HG03196 (cell line): ENCODE data around the gene DNAH11.
"Not testable (repeated sequence)": the region's sequence is repeated elsewhere in the genome, so short reads cannot be mapped to it uniquely, and the experiment has no call there.

Source experiments
- ATAC-seq: cut with Tn5 transposase; IDR thresholded peaks from one replicate; pipeline ENCODE4 v1.9.1; 2021; ENCODE audit not compliant: unreplicated experiment

Gene DNAH11

DNA sequence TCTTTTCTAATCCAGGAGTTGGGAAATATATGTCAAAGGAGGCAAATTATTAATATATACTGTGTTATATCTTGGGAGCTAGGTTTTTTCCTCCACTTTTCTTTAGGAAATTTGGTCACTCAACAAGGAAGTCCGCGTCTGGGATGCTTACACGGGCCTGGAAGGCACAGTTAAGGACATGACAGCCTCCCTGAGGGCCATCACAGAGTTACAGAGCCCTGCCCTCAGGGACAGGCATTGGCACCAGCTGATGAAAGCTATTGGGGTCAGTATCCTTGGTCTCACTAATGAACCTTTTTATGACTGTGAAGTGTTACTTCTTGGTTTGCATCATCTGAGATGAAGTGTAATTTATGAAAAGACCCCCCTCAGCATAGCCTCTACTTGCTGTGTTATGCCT lies 74.7 kb downstream of the DNAH11 start:
- ATAC-seq, result no peak

DNA sequence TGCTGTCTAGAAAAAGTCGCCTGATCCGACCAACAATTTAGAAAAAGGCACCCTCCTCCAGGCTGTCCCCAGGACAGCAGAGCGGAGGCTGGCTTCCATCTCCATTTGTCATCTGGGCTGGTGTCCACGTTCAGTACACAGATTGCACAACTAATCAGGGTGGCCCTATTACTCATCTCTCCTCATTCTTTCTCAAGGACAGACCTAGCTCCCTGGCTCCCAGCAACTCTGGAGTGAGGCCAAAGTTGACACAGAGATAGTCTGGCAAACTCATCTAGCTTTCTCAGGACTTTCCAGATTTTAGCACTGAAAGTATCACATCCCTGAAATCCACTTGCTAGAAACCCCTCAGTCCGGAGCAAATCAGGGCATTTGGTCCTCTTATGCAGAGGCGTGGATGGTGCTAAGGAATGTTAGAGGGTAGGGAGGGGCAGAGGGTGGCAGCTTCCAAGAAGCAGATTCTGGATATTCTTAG lies 75.1 kb downstream of the DNAH11 start:
- ATAC-seq, result no peak

DNA sequence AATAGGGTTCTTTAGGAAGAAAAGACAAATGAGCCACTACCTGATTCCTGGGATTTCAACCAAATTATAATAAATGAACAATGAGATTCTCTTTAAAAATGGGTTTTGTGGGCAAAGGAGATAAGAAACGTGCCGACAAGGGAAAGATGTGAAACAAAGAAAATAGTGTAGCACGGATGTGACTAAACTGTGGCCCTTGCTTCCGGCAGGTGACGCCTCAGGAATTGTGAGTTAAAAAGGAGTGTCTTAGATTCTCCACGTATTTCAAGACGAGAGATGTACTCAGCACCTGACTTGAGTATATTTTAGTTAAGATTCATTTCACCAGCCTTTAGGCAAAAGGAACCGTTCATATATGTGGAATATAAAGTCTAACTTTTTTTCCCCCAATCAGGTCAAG lies 75.9 kb downstream of the DNAH11 start:
- ATAC-seq, result no peak

DNA sequence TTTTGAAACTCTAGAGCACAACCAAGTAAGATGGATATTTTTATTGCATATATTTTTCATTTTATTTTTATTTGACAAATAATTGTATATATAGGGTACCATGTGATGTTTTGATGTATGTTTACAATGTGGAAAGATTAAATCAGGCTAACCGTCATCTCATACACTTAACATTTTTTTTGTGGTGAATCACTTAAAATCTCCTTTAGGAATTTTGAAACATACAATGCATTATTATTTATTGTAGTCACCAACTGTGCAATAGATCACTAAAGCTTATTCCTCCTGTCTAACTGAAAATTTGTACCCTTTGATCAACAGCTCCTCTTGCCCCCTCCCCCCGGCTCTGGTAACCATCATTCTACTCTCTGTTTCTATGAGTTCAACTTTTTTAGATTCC lies 77.2 kb downstream of the DNAH11 start:
- no peak for ATAC-seq

DNA sequence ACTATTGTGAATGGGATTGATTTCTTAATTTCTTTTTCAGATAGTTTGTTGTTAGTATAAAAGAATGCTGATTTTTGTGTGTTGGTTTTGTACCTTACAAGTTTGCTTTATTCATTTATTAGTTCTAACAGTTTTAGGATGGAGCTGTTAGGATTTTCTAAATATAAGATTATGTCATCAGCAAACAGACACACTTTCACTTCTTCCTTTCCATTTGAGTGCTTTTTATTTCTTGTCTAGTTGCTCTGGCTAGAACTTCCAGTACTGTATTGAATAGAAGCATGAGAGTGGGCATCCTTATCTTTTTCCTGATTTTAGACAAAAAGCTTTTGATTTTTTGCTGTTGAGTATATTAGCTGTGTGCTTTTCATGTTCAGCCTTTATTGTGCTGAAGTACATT lies 81.5 kb downstream of the DNAH11 start:
- ATAC-seq, result no peak

DNA sequence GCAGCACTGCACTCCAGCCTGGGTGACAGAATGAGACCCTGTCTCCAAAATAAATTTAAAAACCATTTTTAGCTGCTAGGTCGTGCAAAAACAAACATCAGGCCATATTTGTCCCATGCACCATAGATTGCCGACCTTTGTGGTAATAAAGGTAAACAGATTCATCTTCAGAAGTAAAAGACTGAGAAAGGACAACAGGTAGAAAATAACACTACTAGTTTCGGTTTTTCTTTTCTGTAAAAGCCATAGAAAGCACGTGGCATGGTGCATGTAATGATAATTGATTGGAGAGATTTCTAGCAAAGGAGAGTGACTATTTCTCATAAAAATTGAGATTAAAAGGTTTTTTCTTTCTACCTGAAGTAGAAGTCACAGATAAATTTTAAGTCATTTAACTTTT lies 93.9 kb downstream of the DNAH11 start:
- ATAC-seq, result no peak

DNA sequence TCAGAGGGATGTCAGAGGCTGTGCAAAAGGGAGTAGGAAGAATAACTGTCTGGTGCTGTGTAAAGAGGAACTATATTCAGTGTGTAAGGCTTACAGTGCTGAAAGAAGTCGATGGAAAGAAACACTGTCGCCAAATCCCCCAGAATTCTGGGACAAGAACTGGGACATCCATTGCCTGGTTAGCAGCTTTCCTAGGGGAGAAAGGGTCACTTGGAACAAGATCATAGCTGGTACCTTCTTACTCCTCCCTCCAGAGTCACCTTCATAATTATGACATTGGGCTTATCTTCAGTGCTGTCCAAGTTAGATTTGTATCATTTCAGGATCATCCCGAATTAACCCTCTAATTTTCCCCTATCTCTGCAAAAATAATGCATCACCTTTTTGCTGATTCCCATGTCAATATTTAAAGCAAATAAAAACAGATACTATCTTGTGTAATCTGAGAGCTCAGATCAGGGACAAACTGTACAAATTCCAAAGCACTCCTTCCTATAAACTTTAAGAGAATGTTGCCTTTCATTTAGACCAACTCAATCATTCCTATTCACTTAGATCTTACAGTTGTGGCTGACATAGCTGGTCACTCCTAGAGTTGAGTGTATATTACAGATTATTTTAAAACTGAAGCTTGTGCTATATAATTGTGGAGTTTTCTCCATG lies 96.5 kb downstream of the DNAH11 start:
- ATAC-seq, result no peak

GRCh38 chr7:21640105-21640504 lies 97.3 kb downstream of the DNAH11 start:
- no peak for ATAC-seq

DNA sequence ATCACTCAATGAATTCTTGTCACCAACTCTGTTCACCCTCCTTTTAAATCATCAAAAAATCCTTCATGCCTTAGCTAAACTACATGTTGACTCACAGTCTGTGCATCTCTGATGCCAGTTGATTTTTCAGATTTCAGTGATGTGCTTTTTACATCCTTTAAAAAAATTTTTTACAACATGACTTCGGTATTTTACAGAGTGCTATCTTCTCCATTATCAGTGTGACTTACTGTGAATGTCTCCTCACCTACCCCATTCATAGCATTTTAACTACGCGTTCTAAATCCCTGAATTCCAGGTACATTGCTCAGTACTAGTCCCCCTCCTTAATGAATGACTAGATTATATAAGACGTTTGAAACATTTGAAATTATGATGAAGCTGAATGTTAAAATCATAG lies 98.7 kb downstream of the DNAH11 start:
- ATAC-seq, result no peak

- ATAC-seq, result no peak
These were observed 99.6 kb downstream of the DNAH11 start for GRCh38 chr7:21642422-21642821.

DNA sequence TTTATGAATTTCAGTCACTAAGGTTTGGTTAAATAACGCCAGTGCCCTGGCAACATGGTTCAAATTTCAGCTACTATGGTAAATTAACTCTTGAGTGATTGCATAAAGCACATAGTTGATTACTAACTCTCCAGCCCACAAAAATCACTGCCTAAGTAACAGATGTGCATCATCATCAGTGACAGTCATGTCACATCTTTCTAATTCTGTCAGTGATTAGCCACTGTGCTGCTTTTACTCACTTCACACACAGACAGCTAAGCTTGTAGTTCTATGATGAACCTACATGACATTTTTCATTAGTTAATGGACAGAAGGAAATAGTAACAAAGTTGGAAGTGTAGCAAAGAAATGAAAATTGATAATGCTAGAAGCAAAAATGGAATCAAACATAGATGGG lies 108.9 kb downstream of the DNAH11 start:
- ATAC-seq, result no peak

DNA sequence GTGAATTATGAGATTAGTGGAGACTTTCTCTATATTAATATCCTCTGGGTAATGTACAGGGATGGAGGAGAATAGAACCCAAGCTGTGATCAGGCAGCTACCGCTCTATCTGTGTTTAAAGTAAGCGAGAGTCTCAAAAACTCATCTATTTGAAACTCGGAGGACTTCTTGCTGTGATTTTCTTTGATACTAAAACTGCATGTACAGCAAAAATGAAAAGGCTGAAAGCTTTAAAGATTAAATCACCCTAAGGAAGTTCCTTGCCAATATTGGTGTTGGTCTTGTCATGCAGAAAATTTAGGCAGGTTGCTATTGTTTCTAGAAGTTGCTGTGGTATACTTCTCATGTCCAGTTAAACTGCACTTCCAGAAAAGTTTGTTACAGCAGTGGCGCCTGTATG lies 110.8 kb downstream of the DNAH11 start:
- no peak for ATAC-seq

GRCh38 chr7:21656081-21656480 lies 113.2 kb downstream of the DNAH11 start:
- no peak for ATAC-seq

DNA sequence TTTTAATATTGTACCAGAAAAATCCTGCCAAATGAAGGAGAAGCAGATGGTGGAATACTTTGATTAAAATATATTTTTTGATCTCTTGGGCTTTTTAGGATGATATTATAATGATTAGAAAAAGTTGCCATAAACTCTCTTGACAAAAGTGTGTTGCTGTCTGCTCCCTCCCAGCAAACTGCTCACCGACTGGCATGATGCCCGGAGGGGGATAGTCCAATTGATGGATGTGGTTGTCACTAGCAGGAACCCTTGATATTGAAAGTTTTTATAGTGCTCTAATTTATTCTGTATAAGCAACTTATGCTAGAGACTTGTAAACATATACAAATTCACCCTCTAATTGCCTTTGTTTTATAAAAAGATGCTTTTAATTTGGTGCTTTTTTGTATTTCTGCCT lies 114.0 kb downstream of the DNAH11 start:
- no peak for ATAC-seq

DNA sequence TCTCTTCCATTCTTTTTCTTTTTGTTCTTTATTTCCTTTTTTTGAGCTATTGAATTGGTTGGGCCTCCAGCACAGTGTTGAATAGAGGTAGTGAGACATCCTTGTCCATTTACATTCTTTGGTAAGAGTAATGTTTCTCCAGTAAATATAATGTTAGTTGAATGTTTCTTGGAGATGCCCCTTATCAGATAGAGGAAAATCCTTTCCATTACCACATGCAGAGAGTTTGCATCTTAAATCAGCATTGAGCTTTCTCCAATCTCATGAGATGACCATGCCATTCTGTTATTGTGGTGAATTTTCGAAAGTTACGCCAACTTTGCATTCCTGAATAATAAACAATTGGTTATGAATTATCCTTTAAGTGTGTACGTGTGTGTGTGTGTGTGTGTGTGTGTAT lies 127.7 kb downstream of the DNAH11 start:
- ATAC-seq, result no peak

DNA sequence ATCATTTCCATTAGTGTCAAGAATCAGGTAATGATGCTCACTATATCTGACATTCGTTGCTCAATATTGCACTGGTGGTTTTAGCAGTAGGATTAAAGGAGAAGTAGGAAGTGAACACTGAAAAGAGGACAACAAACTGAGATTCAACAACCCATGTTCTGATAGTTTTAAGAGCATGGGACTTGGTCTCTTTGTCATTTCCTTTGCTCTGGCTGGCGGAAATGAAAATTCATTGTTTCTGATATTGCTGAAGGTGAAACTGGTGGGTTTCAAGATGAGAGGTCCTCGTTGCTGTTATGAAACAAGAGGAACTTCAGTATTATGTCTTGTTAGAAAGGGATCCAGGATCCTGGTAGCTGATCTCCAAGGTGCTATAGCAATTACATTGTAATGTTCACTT lies 129.0 kb downstream of the DNAH11 start:
- no peak for ATAC-seq

DNA sequence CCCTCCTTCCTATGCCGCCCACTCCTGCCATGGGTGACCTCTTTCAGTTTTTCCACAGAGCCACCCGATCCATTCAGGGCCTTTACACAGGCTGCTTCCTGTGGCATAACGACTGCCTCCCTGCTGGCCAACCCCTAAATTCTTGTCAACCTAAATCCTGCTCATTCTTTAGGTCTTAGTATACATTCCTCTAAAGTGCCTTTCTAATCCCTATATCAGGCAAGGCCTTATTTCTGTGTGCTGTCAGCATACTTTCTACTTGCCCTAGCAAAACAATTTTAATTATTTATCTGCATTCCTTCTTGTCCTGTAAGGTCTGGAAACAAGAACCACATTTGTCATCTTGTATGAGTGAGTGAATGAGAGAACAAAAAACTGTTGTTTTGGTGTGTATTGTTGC lies 132.4 kb downstream of the DNAH11 start:
- no peak for ATAC-seq

- no peak for ATAC-seq
These were observed 147.9 kb downstream of the DNAH11 start for GRCh38 chr7:21690705-21691104.

- ATAC-seq, result not testable (repeated sequence)
These were observed 148.3 kb downstream of the DNAH11 start for GRCh38 chr7:21691146-21691545.

GRCh38 chr7:21700587-21700986 lies 157.7 kb downstream of the DNAH11 start:
- not testable (repeated sequence) for ATAC-seq

GRCh38 chr7:21702303-21702702 lies 159.5 kb downstream of the DNAH11 start:
- ATAC-seq, result no peak

- ATAC-seq, result no peak
These were observed 161.5 kb downstream of the DNAH11 start for GRCh38 chr7:21704359-21704758.

- ATAC-seq, result no peak
These were observed 163.3 kb downstream of the DNAH11 start for GRCh38 chr7:21706131-21706530.
